Measurements from ENCODE around the gene ZPR1. TPM values are rescaled to one million over a fixed set of nuclear protein-coding genes. Genes with fewer than 3 reads are reported as not detected.

The ZPR1 gene
- total RNA-seq, 5 donors from 2014 or later (not counting 1 experiment from before 2014, with no cell fraction given), result 57.8 to 113 (median 62.2) TPM

- CTCF ChIA-PET, result interaction anchor here (0.5 to 3.0 kb wide), 20 partner anchors 11 to 439 kb away, joined by 3 to 38 read pairs (median 4); partner anchors contain the start of gene SIDT2 (in 1 of the 2)
- Histone ChIP-seq H3K4me1 (ENCODE audit: control insufficient read depth in 1 of 2, extremely low read depth in 1 of 2, insufficient read depth in 2 of 2, low read length in 2 of 2) (peaks cover 9 to 36% of the 10 kb centered on the region in 2 experiments), H3K27me3 (replicated peaks in 1 of 2; ENCODE audit: control insufficient read depth in 2 of 2, extremely low read depth in 1 of 2, insufficient read depth in 2 of 2, low read length in 1 of 2) (peaks cover 0 to 11% of the 10 kb centered on the region in 2 experiments), H3K4me3 (ENCODE audit: control insufficient read depth in 1 of 2, extremely low read depth in 1 of 2, low read length in 1 of 2) (peak overlapping the region in 1 of 2 donors; percentile 40), H3K9me3 (no peaks in the 10 kb centered on the region), H3K27ac (ENCODE audit: low read length) (no peak overlapping the region), H3K36me3 (ENCODE audit: control insufficient read depth in 2 of 2, extremely low read depth in 1 of 2, insufficient read depth in 1 of 2, low read length in 1 of 2) (peaks cover 0 to 6% of the 10 kb centered on the region in 2 donors)
- DNase-seq, result peak; percentile 16 to 84 (median 68)
- WGBS (ENCODE audit: insufficient coverage), result 34% methylated on average over 30 of the region's 31 CpGs
- ATAC-seq (replicated peaks in 1 of 4), result peak; percentile 42 to 62 (median 52)
- peak overlapping the region in 1 of 2 donors; percentile 16 for H3K27ac Mint-ChIP-seq
- peaks cover 8% of the 10 kb centered on the region for H3K36me3 Mint-ChIP-seq
- H3K4me1 Mint-ChIP-seq, result peaks cover 32 to 36% (median 34%) of the 10 kb centered on the region in 3 donors
- H3K9me3 Mint-ChIP-seq, result no peaks in the 10 kb centered on the region
- H3K4me3 Mint-ChIP-seq, result peak overlapping the region in 2 of 3 donors; percentile 31 to 41
- peaks cover 0 to 4% of the 10 kb centered on the region in 2 donors for H3K27me3 Mint-ChIP-seq
- POLR2A ChIA-PET, result interaction anchor here (0.7 to 1.5 kb wide), 2 partner anchors 45 to 286 kb away, joined by 3 read pairs; no protein-coding TSS in a partner anchor
Observed at GRCh38 chr11:116791002-116791812, 3.4 kb upstream of the ZPR1 start.

- H3K27ac Mint-ChIP-seq, result peak overlapping the region in 1 of 2 donors; percentile 16
Observed at GRCh38 chr11:116790167-116791001, 2.6 kb upstream of the ZPR1 start.

GRCh38 chr11:116788975-116789374, 1.2 kb upstream of the ZPR1 start:
- H3K27me3 Mint-ChIP-seq, result no peaks in the 10 kb centered on the region
- H3K4me1 Mint-ChIP-seq, result peaks cover 44 to 56% (median 55%) of the 10 kb centered on the region in 3 donors
- ChIA-PET POLR2A (no interaction called here), CTCF (interaction anchor here (0.6 to 1.3 kb wide), 2 partner anchors 34 to 355 kb away, joined by 3 read pairs; partner anchors contain the start of gene PAFAH1B2 (in 1 of the 2))
- DNase-seq (no peak), ATAC-seq (replicated peaks in 1 of 4) (no peak)
- Histone ChIP-seq H3K27me3 (replicated peaks in 1 of 2; ENCODE audit: control insufficient read depth in 2 of 2, extremely low read depth in 1 of 2, insufficient read depth in 2 of 2, low read length in 1 of 2) (peaks cover 0 to 11% of the 10 kb centered on the region in 2 experiments), H3K27ac (ENCODE audit: low read length) (no peak overlapping the region), H3K4me3 (ENCODE audit: control insufficient read depth in 1 of 2, extremely low read depth in 1 of 2, low read length in 1 of 2) (no peak overlapping the region), H3K9me3 (no peaks in the 10 kb centered on the region), H3K36me3 (ENCODE audit: control insufficient read depth in 2 of 2, extremely low read depth in 1 of 2, insufficient read depth in 1 of 2, low read length in 1 of 2) (peaks cover 0 to 28% of the 10 kb centered on the region in 2 donors), H3K4me1 (ENCODE audit: control insufficient read depth in 1 of 2, extremely low read depth in 1 of 2, insufficient read depth in 2 of 2, low read length in 2 of 2) (peaks cover 9 to 37% of the 10 kb centered on the region in 2 experiments)
- peak overlapping the region in 1 of 2 donors; percentile 6 for H3K27ac Mint-ChIP-seq
- peaks cover 31% of the 10 kb centered on the region for H3K36me3 Mint-ChIP-seq
- peak overlapping the region; percentile 82 to 97 (median 93) for H3K4me3 Mint-ChIP-seq
- 100% methylated on average over 2 of the region's 4 CpGs for WGBS (ENCODE audit: insufficient coverage)
- no peaks in the 10 kb centered on the region for H3K9me3 Mint-ChIP-seq

More at GRCh38 chr11:116790167-116791001, 2.6 kb upstream of the ZPR1 start:
- H3K4me3 ChIP-seq (ENCODE audit: control insufficient read depth in 1 of 2, extremely low read depth in 1 of 2, low read length in 1 of 2), result no peak overlapping the region
- WGBS (ENCODE audit: insufficient coverage), result 85% methylated on average over 48 of the region's 53 CpGs
- H3K27me3 Mint-ChIP-seq, result peaks cover 0 to 4% of the 10 kb centered on the region in 2 donors
- ATAC-seq (replicated peaks in 1 of 4) (no peak), DNase-seq (no peak)
- POLR2A ChIA-PET, result no interaction called here
- H3K36me3 ChIP-seq (ENCODE audit: control insufficient read depth in 2 of 2, extremely low read depth in 1 of 2, insufficient read depth in 1 of 2, low read length in 1 of 2), result peaks cover 0 to 14% of the 10 kb centered on the region in 2 donors
- H3K27ac ChIP-seq (ENCODE audit: low read length), result no peak overlapping the region
- H3K36me3 Mint-ChIP-seq, result peaks cover 16% of the 10 kb centered on the region
- no peaks in the 10 kb centered on the region for H3K9me3 Mint-ChIP-seq
- peaks cover 37 to 44% (median 42%) of the 10 kb centered on the region in 3 donors for H3K4me1 Mint-ChIP-seq
- H3K9me3 ChIP-seq, result no peaks in the 10 kb centered on the region
- H3K4me3 Mint-ChIP-seq, result peak overlapping the region in 1 of 3 donors; percentile 41
- CTCF ChIA-PET, result interaction anchor here (0.5 to 3.0 kb wide), 24 partner anchors 9 to 476 kb away, joined by 3 to 38 read pairs (median 4); partner anchors contain the start of gene SIDT2 (in 1 of the 2)
- H3K4me1 ChIP-seq (ENCODE audit: control insufficient read depth in 1 of 2, extremely low read depth in 1 of 2, insufficient read depth in 2 of 2, low read length in 2 of 2), result peaks cover 9 to 37% of the 10 kb centered on the region in 2 experiments
- H3K27me3 ChIP-seq (replicated peaks in 1 of 2; ENCODE audit: control insufficient read depth in 2 of 2, extremely low read depth in 1 of 2, insufficient read depth in 2 of 2, low read length in 1 of 2), result peaks cover 0 to 11% of the 10 kb centered on the region in 2 experiments

- peak overlapping the region; percentile 82 to 97 (median 93) for H3K4me3 Mint-ChIP-seq
- peaks cover 0 to 33% of the 10 kb centered on the region in 2 donors for H3K36me3 ChIP-seq (ENCODE audit: control insufficient read depth in 2 of 2, extremely low read depth in 1 of 2, insufficient read depth in 1 of 2, low read length in 1 of 2)
- H3K27me3 Mint-ChIP-seq, result no peaks in the 10 kb centered on the region
- no peak for ATAC-seq (replicated peaks in 1 of 4)
- peak overlapping the region; percentile 79 for H3K27ac ChIP-seq (ENCODE audit: low read length)
- H3K36me3 Mint-ChIP-seq, result peaks cover 32% of the 10 kb centered on the region
- ChIA-PET POLR2A (interaction anchor here (0.6 to 1.8 kb wide), 7 partner anchors 15 to 539 kb away, joined by 3 to 6 read pairs (median 3); partner anchors contain the start of genes PAFAH1B2 (in 2 of the 2) and CEP164 (in 1 of the 2)), CTCF (interaction anchor here (0.6 to 2.3 kb wide), 6 partner anchors 25 to 356 kb away, joined by 3 to 14 read pairs (median 4); partner anchors contain the start of gene PAFAH1B2 (in 1 of the 2))
- no peaks in the 10 kb centered on the region for H3K9me3 ChIP-seq
- peaks cover 9 to 37% of the 10 kb centered on the region in 2 experiments for H3K4me1 ChIP-seq (ENCODE audit: control insufficient read depth in 1 of 2, extremely low read depth in 1 of 2, insufficient read depth in 2 of 2, low read length in 2 of 2)
- peak overlapping the region; percentile 82 to 93 for H3K4me3 ChIP-seq (ENCODE audit: control insufficient read depth in 1 of 2, extremely low read depth in 1 of 2, low read length in 1 of 2)
- no CpG with 5 or more reads among the region's 4 CpGs for WGBS (ENCODE audit: insufficient coverage)
- peak overlapping the region; percentile 94 to 96 for H3K27ac Mint-ChIP-seq
- DNase-seq, result no peak
- peaks cover 44 to 56% (median 56%) of the 10 kb centered on the region in 3 donors for H3K4me1 Mint-ChIP-seq
- no peaks in the 10 kb centered on the region for H3K9me3 Mint-ChIP-seq
- H3K27me3 ChIP-seq (replicated peaks in 1 of 2; ENCODE audit: control insufficient read depth in 2 of 2, extremely low read depth in 1 of 2, insufficient read depth in 2 of 2, low read length in 1 of 2), result peaks cover 0 to 11% of the 10 kb centered on the region in 2 experiments
Observed at GRCh38 chr11:116788534-116788933, 711 bp upstream of the ZPR1 start.

GRCh38 chr11:116787436-116787785, 412 bp downstream of the ZPR1 start:
- Histone ChIP-seq H3K36me3 (ENCODE audit: control insufficient read depth in 2 of 2, extremely low read depth in 1 of 2, insufficient read depth in 1 of 2, low read length in 1 of 2) (peaks cover 4 to 44% of the 10 kb centered on the region in 2 donors), H3K4me3 (ENCODE audit: control insufficient read depth in 1 of 2, extremely low read depth in 1 of 2, low read length in 1 of 2) (peak overlapping the region; percentile 82 to 93), H3K9me3 (no peaks in the 10 kb centered on the region), H3K4me1 (ENCODE audit: control insufficient read depth in 1 of 2, extremely low read depth in 1 of 2, insufficient read depth in 2 of 2, low read length in 2 of 2) (peaks cover 9 to 37% of the 10 kb centered on the region in 2 experiments), H3K27me3 (replicated peaks in 1 of 2; ENCODE audit: control insufficient read depth in 2 of 2, extremely low read depth in 1 of 2, insufficient read depth in 2 of 2, low read length in 1 of 2) (peaks cover 0 to 11% of the 10 kb centered on the region in 2 experiments), H3K27ac (ENCODE audit: low read length) (peak overlapping the region; percentile 48)
- WGBS (ENCODE audit: insufficient coverage), result 1% methylated on average over 9 of the region's 15 CpGs
- peaks cover 43% of the 10 kb centered on the region for H3K36me3 Mint-ChIP-seq
- ChIA-PET CTCF (interaction anchor here in 1 of 2 donors (0.7 to 2.3 kb wide), 7 partner anchors 11 to 440 kb away, joined by 3 to 14 read pairs (median 3); partner anchors contain the start of genes BUD13 and PAFAH1B2), POLR2A (interaction anchor here (0.6 to 2.3 kb wide), 10 partner anchors 12 to 541 kb away, joined by 3 to 9 read pairs (median 4); partner anchors contain the start of genes PAFAH1B2 (in 2 of the 2) and CEP164 (in 1 of the 2))
- H3K9me3 Mint-ChIP-seq, result no peaks in the 10 kb centered on the region
- ATAC-seq (replicated peaks in 1 of 4) (peak in 2 of 4 experiments; percentile 5 to 7), DNase-seq (peak in 1 of 35 experiments; percentile 6)
- H3K27ac Mint-ChIP-seq, result peak overlapping the region; percentile 52 to 87
- H3K4me3 Mint-ChIP-seq, result peak overlapping the region; percentile 82 to 97 (median 93)
- H3K27me3 Mint-ChIP-seq, result no peaks in the 10 kb centered on the region
- peaks cover 44 to 67% (median 65%) of the 10 kb centered on the region in 3 donors for H3K4me1 Mint-ChIP-seq
